ENCODE results near the gene PIGZ.
"Not testable (repeated sequence)": the region's sequence is repeated elsewhere in the genome, so short reads cannot be mapped to it uniquely, and the experiment has no call there.

Gene PIGZ

DNA sequence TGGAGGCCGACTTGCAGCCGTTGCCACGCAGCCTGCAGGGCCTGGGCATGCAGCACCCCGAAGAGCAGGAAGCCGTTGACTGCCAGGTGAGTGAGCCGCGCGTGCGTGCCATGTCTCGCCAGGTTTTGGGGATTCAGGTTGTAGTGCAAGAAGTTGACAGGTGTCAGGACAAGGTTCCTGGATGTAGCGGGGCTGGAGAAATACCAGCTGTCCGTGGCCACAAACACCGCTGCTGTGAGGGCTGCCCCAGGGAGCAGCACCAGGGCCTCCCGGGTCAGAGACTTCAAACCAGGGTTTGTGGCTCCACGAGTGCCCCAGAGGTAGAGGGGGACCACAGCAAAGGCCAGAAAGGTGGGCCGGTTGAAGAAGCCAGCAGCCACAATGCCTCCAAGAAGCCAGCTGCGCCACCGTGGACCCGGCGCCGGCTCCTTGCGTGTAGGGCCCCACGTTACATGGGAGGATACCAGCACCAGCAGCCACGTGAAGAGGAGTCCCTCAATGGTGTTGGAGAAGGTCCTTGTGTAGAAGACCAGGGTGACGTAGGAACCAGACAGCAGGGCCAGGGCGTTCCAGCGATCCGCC, 20.7 kb downstream of the PIGZ start:
- DNase-seq (ENCODE audit: low spot score), result no peak
- H3K27ac ChIP-seq, result no peak overlapping the region
- TF ChIP-seq, protein P1, sequence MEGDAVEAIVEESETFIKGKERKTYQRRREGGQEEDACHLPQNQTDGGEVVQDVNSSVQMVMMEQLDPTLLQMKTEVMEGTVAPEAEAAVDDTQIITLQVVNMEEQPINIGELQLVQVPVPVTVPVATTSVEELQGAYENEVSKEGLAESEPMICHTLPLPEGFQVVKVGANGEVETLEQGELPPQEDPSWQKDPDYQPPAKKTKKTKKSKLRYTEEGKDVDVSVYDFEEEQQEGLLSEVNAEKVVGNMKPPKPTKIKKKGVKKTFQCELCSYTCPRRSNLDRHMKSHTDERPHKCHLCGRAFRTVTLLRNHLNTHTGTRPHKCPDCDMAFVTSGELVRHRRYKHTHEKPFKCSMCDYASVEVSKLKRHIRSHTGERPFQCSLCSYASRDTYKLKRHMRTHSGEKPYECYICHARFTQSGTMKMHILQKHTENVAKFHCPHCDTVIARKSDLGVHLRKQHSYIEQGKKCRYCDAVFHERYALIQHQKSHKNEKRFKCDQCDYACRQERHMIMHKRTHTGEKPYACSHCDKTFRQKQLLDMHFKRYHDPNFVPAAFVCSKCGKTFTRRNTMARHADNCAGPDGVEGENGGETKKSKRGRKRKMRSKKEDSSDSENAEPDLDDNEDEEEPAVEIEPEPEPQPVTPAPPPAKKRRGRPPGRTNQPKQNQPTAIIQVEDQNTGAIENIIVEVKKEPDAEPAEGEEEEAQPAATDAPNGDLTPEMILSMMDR (IDR thresholded peaks at IDR 0.05), result no peak
- H3K4me3 ChIP-seq, result no peak overlapping the region

DNA sequence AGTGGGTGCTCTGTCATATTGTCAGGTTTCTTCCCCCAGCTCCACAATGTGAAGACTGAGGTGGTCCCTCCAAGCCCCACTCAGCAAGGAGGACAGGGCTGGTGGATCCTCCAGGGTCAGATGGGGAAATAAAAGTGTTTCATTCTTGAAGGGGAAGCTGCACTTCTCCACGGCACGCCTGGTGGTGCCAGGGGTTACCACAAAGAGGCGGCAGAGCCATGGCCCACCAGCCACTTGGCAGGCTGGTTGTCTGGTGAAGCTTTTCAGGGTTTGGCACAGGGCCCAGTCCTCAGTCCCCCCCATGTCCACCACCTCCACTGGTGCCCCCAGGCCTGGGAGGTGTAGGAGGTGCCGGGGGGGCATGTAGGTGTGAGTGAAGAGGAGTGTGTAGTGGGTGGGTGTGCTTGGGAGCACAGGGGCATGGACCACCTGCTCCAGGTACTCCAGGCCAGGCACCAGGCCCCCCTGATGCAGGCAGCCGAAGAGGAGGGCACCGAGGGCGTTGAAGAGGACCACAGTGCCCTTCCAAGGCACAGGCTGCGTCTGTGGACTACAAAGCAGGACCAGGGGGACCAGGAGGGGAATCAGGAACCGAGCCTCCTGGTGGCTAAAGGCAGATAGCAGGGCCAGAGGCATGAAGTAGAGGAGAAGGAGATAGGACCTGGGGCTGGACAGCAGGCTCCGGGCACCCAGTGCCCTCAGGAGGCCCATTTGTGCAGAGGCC, 21.3 kb downstream of the PIGZ start:
- Histone ChIP-seq H3K4me3 (no peak overlapping the region), H3K27ac (no peak overlapping the region)
- no peak for DNase-seq (ENCODE audit: low spot score)
- TF ChIP-seq, protein P1 (IDR thresholded peaks at IDR 0.05), result no peak

DNA sequence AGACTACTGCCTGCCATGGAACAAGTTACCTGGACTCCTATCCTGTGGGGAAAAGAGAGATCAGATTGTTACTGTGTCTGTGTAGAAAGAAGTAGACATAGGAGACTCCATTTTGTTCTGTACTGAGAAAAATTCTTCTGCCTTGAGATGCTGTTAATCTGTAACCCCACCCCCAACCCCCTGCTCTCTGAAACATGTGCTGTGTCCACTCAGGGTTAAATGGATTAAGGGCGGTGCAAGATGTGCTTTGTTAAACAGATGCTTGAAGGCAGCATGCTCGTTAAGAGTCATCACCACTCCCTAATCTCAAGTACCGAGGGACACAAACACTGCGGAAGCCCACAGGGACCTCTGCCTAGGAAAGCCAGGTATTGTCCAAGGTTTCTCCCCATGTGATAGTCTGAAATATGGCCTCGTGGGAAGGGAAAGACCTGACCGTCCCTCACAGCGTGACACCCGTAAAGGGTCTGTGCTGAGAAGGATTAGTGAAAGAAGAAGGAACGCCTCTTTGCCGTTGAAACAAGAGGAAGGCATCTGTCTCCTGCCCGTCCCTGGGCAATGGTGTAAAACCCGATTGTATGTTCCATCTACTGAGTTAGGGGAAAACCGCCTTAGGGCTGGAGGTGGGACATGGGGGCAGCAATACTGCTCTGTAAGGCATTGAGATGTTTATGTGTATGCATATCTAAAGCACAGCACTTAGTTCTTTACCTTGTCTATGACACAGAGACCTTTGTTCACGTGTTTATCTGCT, 24.4 kb downstream of the PIGZ start:
- DNase-seq (ENCODE audit: low spot score); H3K4me3 ChIP-seq; H3K27ac ChIP-seq: not testable (repeated sequence)

DNA sequence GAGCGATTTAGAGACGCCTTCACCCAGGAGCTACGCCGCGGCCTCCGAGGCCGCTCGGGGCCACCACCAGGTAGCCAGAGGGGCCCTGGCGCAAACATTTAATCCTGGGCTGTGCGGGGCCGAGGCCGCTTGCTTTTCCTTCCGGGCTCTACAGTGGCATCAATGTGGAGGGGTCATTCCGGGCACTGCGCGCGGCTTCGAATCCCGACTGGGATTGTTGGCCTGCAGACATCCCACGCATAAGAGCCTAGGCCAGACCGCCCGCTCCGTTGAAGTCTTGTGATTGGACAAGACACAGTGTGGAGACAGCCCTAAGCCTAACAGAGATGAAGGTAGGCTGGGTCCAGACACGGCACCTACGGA, 25.7 kb downstream of the PIGZ start:
- Histone ChIP-seq H3K4me3 (peak overlapping the region; percentile 99), H3K27ac (peak overlapping the region; percentile 82 to 97)
- no peak for DNase-seq (ENCODE audit: low spot score)
- TF ChIP-seq, protein P1 (IDR thresholded peaks at IDR 0.05), result no peak

DNA sequence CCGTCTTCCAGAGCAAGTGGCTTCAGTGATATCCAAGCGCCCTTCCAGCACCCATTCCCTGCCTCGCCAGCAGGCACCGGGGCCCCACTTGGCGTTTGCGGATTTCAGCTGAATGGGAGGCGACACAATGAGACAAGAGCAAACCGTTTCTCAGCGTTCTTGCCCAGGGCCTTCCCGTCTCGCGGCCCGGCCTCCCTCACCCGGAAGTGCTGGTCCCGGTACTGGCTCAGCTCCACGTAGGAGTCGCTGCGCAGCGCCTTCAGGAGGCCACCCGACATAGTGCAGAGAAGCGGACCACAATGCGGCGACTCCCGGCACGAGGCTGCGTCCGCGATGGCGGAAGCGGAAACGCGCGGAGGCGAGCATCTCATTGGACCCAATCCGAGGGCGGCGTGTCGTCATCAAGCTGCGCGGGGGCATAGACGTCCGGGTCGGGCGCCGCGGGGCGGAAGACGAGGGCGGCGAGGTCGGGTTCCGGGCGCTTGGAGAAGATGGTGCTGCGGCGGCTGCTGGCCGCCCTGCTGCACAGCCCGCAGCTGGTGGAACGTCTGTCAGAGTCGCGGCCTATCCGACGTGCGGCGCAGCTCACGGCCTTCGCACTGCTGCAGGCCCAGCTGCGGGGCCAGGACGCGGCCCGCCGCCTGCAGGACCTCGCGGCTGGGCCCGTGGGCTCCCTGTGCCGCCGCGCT, 26.3 kb downstream of the PIGZ start, which contains the start of gene NCBP2:
TSS of gene NCBP2 (minus strand) at position 303 of the 689 bp plus-strand sequence. CDS start at position 278, 25 bp downstream.
- Histone ChIP-seq H3K27ac (peak within 1 kb of the TSS; percentile 82 to 97), H3K4me3 (peak within 1 kb of the TSS; percentile 99)
- DNase-seq (ENCODE audit: low spot score), result peak; percentile 99
- TF ChIP-seq, protein P1 (IDR thresholded peaks at IDR 0.05), result peak; percentile 47

DNA sequence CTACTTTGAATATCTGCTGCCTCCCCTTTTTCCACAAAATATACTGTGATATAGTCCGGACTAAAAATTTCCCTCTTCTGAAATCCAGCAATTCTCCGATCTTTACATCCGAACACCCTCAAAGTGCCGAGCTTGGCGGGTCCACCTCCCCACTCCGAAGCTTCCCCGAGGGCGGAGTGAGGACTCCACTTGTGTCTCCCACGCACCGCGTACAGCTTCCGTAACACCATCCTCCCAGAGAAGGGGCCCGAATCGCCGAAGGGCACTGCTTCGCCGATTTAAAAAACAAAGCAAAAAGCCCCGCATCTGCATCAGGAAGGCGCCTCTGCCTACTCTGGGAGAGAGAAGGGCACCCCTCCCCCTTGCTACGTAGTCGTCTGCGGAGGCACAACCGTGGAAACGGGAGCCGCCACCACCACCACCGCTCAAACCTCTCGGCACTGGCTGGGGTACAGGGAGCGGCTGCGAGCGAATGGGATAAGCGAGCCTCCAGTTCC, 26.9 kb downstream of the PIGZ start:
- TF ChIP-seq, protein P1 (IDR thresholded peaks at IDR 0.05), result no peak
- Histone ChIP-seq H3K27ac (peak overlapping the region; percentile 82 to 97), H3K4me3 (peak overlapping the region; percentile 99)
- no peak for DNase-seq (ENCODE audit: low spot score)

DNA sequence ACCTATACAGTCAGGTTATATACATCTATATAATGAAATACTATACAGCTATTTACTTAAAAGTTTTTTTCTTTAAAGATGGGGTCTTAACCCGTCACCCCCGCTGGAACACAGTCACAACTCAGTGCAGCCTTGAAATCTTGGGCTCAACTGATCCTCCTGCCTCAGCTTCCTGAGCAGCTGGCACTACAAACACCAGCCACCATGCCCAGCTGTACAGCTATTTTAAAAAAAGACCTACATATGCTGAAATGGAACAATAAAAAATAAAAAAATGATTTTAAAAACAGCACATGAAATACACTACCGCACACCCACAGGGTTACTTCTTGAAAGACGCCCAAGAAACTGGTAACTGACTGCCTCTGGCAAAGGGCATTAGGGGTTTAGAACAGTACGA, 30.1 kb downstream of the PIGZ start:
- TF ChIP-seq, protein P1 (IDR thresholded peaks at IDR 0.05), result no peak
- no peak overlapping the region for H3K27ac ChIP-seq
- H3K4me3 ChIP-seq, result no peak overlapping the region
- DNase-seq (ENCODE audit: low spot score), result no peak
